Central memory CD8-positive, alpha-beta T cell (primary cell): ENCODE data around the gene ZSWIM1.
"Not testable (repeated sequence)": the region's sequence is repeated elsewhere in the genome, so short reads cannot be mapped to it uniquely, and the experiment has no call there.

ENCODE experiments used
- ATAC-seq: fragments of 150-1000 bp; cut with Tn5 transposase; replicated peaks from 2 replicates; pipeline ENCODE4 v1.10.0; 2022; ENCODE audit warnings: mild to moderate bottlenecking, moderate FRiP score, moderate number of reproducible peaks; ENCODE audit not compliant: poor library complexity, severe bottlenecking; ENCODE audit errors: extremely low read depth
- DNase-seq, 2 donors: peaks; one replicate each; pipeline ENCODE4 v3.0.0; 2021; ENCODE audit warnings: low spot score in 2 of 2
- H3K27ac Mint-ChIP-seq: one replicate; pipeline ENCODE4 v1.8.0; 2022; ENCODE audit warnings: low read depth, mild to moderate bottlenecking, moderate library complexity, mixed read lengths
- H3K27me3 Mint-ChIP-seq: one replicate; pipeline ENCODE4 v1.8.0; 2022; ENCODE audit warnings: mixed read lengths
- H3K36me3 Mint-ChIP-seq: one replicate; pipeline ENCODE4 v1.8.0; 2022; ENCODE audit warnings: mild to moderate bottlenecking, moderate library complexity, mixed read lengths; ENCODE audit not compliant: insufficient read depth
- H3K4me1 Mint-ChIP-seq: one replicate; pipeline ENCODE4 v1.8.0; 2022; ENCODE audit warnings: mixed read lengths
- H3K4me3 Mint-ChIP-seq: one replicate; pipeline ENCODE4 v1.8.0; 2022; ENCODE audit warnings: mild to moderate bottlenecking, moderate library complexity, mixed read lengths
- H3K9me3 Mint-ChIP-seq: one replicate; pipeline ENCODE4 v1.8.0; 2022; ENCODE audit warnings: mixed read lengths

Gene ZSWIM1

DNA sequence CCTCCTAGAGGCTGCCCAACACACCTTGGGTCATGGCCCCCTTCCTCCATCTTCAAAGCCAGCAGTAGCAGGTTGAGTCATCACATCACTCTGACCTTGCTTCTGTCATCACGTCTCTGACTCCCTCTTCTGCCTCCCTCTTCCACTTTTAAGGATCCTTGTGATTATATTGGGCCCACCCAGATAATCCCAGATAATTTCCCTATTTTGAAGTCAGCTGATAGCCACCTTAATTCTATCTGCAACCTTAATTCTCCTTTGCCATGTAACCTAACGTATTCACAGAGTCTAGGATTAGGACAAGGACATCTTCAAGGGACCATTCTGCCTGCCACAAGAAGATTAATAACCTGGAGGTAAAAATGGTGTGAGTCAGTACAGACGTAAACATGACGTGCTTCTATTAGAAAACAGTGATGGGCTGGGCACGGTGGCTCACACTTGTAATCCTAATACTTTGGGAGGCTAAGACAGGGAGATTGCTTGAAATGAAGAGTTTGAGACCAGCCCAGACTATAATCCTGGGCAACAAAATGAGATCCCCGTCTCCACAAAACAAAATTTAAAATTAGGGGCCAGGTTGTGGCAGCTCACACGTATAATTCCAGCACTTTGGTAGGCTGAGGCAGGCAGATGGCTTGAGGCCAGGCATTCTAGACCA is 20.3 kb upstream of the ZSWIM1 start:
- no peak for ATAC-seq
- Mint-ChIP-seq H3K36me3 (peaks cover 12% of the 10 kb centered on the region), H3K9me3 (no peaks in the 10 kb centered on the region), H3K4me1 (peaks cover 32% of the 10 kb centered on the region), H3K27me3 (no peaks in the 10 kb centered on the region), H3K27ac (no peak overlapping the region), H3K4me3 (no peak overlapping the region)
- no peak for DNase-seq

DNA sequence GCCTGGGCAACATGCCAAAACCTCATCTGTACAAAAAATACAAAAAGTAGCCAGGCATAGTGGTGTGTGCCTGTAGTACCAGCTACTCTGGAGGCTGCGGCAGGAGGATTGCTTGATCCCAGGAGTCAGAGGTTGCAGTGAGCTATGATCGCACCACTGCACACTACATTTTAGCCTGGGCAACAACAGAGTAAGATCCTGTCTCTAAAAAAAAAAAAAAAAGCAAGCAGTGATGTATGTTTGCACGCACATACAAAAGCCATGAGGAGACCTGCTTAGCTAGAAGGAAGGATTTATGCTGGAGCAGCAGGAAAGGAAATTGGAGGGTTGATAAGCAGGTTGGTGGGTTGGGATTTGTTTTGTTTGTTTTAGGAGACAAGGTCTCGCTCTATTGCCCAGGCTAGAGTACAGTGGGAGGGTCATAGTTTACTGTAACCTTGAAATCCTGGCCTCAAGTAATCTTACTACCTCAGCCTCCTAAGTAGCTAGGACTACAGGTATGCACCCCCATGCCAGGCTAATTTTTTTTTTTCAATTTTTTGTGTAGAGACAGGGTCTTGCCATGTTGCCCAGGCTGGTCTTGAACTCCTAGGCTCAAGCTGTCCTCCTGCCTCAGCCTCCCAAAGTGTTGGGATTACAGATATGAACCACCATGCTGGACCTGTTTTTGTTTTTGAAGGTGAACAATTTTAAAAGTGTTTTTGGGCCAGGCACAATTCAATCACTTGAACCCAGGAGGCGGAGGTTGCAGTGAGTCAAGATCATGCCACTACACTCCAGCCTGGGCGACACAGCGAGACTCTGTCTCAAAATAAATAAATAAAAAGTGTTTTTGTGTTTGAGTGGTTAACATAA is 19.6 kb upstream of the ZSWIM1 start:
- H3K9me3 Mint-ChIP-seq = no peaks in the 10 kb centered on the region
- ATAC-seq = no peak
- no peaks in the 10 kb centered on the region for H3K27me3 Mint-ChIP-seq

DNA sequence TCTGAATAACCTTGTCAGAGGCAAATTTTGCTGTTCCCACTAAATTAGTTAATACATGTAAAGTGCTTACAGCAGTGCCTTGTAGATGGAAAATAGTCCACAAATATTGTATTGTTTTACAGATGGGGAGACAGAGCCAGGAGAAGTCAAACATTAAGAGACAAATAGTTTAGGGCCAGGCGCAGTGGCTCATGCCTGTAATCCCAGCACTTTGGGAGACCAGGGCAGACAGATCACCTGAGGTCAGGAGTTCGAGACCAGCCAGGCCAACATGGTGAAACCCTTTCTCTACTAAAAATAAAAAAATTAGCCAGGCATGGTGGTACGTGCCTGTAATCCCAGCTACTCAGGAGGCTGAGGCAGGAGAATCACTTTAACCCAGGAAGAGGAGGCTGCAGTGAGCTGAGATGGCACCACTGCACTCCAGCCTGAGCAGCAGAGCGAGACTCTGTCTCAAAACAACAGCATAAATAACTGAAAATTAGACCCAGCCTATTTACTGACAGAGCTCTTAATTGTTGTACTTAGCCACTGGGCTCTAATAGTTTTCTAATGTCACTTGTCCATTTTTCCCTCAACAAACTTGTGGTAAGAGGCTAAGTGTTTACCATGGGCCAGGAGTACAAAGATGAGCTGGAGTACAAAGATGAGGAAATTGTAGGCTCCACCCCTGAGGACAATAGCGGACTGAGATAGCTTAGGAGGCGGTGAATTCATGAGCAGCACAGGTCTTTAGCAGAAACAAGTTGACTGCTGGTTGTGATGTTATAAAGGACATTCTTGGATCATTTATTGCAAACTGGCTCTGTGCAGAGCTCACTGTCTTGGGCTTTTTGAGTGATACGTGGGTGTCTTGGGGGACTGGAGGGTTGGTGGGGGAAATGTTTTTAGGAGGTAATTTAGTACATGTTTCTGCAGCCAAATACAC is 17.2 kb upstream of the ZSWIM1 start:
- H3K27ac Mint-ChIP-seq = no peak overlapping the region
- H3K9me3 Mint-ChIP-seq = no peaks in the 10 kb centered on the region
- no peak for ATAC-seq
- DNase-seq = no peak
- H3K4me3 Mint-ChIP-seq = no peak overlapping the region
- no peaks in the 10 kb centered on the region for H3K27me3 Mint-ChIP-seq
- peaks cover 3% of the 10 kb centered on the region for H3K36me3 Mint-ChIP-seq
- peaks cover 8% of the 10 kb centered on the region for H3K4me1 Mint-ChIP-seq

More for the DNA sequence above, 19.6 kb upstream of the ZSWIM1 start:
- DNase-seq = no peak
- Mint-ChIP-seq H3K36me3 (peaks cover 12% of the 10 kb centered on the region), H3K4me1 (peaks cover 25% of the 10 kb centered on the region), H3K27ac (no peak overlapping the region), H3K4me3 (no peak overlapping the region)

DNA sequence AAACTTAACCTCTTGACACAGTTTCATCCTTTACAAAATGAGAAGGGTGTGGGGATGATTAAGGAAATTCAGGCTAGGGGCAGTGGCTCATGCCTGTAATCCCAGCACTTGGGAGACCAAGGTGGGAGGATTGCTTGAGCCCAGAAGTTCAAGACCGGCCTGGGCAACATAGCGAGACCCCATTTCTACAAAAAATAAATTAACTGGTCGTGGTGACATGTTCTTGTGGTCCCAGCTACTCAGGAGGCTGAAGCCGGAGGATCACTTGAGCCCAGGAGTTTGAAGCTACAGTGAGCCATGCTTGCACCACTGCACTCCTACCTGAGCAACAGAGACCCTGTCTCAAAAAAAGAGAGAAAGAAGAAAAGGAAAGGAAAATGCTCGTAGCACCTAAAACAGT is 14.6 kb upstream of the ZSWIM1 start:
- no peak overlapping the region for H3K27ac Mint-ChIP-seq
- no peaks in the 10 kb centered on the region for H3K9me3 Mint-ChIP-seq
- peaks cover 5% of the 10 kb centered on the region for H3K36me3 Mint-ChIP-seq
- no peaks in the 10 kb centered on the region for H3K27me3 Mint-ChIP-seq
- no peaks in the 10 kb centered on the region for H3K4me1 Mint-ChIP-seq
- no peak for ATAC-seq
- H3K4me3 Mint-ChIP-seq = no peak overlapping the region
- DNase-seq = no peak

DNA sequence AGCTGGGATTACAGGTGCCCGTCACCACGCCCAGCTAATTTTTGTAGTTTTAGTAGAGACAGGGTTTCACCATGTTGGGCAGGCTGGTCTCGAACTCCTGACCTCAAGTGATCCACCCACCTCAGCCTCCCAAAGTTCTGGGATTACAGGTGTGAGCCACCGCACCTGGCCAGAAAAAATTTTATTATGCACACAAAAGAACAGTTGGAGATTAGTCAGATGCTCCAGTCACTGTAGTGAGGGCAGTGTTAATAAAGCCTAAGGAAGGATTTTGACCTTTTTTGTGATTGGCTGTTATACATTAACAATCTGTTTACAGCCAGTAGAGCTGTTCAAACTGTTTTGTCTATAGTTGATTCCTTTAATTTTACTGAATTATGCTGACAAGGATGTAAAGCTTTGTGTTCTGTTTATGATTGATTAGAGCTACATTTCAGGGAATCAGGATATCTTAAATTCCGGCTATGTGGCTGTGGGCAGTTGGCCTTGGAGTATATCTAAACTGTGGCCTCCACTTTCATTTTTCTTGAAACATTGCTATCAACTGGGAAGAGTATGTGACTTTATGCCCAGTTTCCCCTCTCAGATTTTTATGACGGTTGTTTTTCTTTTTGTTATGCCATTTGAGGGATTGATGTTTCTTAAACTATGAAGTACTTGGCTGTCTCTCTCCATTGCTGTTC is 13.8 kb upstream of the ZSWIM1 start:
- Mint-ChIP-seq H3K36me3 (peaks cover 5% of the 10 kb centered on the region), H3K27me3 (no peaks in the 10 kb centered on the region)

DNA sequence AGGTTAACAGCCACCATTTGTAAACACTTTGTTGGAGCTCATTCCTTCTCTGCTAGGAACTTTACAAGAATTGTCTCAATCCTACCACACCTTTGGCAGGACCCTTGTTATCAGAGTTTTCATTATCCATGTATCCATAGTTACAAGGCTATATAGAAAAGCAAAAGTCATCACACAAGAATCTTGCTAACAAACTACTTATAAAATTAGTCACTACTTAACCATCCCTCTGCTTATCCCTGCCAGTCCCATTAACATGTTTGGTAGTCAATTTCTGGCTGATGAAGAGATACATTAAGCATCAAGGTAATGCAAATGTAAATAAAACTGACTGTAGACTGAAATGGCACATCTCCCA is 13.2 kb upstream of the ZSWIM1 start:
- peaks cover 2% of the 10 kb centered on the region for H3K36me3 Mint-ChIP-seq
- H3K27ac Mint-ChIP-seq = no peak overlapping the region
- H3K27me3 Mint-ChIP-seq = no peaks in the 10 kb centered on the region
- H3K9me3 Mint-ChIP-seq = no peaks in the 10 kb centered on the region
- H3K4me1 Mint-ChIP-seq = no peaks in the 10 kb centered on the region
- no peak for ATAC-seq
- no peak overlapping the region for H3K4me3 Mint-ChIP-seq
- DNase-seq = no peak

More for the DNA sequence above, 13.8 kb upstream of the ZSWIM1 start:
- DNase-seq (no peak), ATAC-seq (no peak)
- Mint-ChIP-seq H3K27ac (no peak overlapping the region), H3K9me3 (no peaks in the 10 kb centered on the region), H3K4me1 (no peaks in the 10 kb centered on the region), H3K4me3 (no peak overlapping the region)

DNA sequence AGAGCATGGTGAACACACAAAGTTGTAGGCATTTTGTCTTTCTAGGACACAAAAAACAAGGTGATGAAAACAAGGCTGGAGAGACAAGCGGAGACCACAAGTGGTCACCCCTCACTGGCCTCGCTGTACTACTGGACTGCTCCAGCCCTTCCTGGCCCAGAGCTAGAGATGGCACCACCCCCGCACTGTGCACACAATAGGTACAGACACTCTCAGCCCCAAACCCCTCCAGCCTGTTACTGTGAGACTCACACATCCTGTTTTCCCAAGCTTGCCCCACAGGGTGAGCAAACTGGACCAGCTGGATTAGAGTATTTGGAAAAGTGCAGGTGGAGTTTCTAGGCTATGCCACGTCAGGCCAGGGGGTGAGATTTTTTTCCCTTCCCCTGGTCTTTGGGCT is 8.4 kb upstream of the ZSWIM1 start:
- Mint-ChIP-seq H3K27me3 (no peaks in the 10 kb centered on the region), H3K36me3 (peaks cover 5% of the 10 kb centered on the region), H3K4me3 (no peak overlapping the region), H3K27ac (no peak overlapping the region), H3K4me1 (no peaks in the 10 kb centered on the region), H3K9me3 (no peaks in the 10 kb centered on the region)
- ATAC-seq = no peak
- no peak for DNase-seq

DNA sequence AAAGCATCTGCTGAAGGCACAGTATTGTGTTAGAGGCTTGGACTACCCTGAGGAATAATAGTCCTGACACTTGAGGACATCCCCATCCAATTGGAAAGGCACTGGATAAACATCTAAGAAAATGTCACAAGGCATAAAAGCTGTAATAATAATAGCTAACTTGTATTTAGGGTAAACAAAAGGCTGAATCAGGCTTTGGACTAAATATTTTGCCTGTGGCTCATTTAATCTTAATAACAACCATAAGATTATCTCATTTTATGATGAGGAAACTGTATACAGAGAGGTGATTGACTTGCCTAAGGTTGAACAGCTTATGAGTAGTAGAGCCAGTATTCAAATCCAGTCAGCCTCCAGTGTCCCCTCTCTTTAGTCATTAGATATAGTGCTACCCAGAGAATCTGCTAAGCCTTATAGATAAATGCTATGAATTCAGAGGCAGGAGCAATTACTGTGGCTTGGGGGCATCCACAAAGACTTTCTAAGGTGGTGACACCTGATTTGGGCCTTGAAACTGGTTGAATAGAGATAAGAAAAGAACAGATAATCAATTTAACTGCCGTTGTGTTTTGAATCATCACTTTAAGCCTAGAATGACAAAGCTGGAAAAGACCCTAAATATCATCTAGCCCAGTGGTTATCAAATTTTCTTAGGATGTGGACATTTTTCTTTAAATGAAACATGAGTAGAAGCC is 7.5 kb upstream of the ZSWIM1 start:
- H3K9me3 Mint-ChIP-seq = no peaks in the 10 kb centered on the region
- no peaks in the 10 kb centered on the region for H3K4me1 Mint-ChIP-seq
- no peak overlapping the region for H3K4me3 Mint-ChIP-seq
- no peak overlapping the region for H3K27ac Mint-ChIP-seq
- no peaks in the 10 kb centered on the region for H3K27me3 Mint-ChIP-seq
- no peak for ATAC-seq
- DNase-seq = no peak
- peaks cover 5% of the 10 kb centered on the region for H3K36me3 Mint-ChIP-seq

DNA sequence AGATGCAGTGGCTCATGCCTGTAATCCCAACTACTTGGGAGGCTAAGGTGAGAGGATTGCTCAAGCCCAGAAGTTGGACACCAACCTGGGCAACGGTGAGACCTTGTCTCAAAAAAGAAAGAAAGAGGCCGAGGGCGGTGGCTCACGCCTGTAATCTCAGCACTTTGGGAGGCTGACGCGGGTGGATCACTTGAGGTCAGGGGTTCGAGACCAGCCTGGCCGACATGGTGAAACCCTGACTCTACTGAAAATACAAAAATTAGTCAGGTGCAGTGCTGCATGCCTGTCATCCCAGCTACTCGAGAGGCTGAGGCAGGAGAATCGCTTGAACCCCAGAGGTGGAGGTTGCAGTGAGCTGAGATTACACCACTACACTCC is 6.9 kb upstream of the ZSWIM1 start:
- not testable (repeated sequence) for DNase-seq, H3K4me1 Mint-ChIP-seq, H3K9me3 Mint-ChIP-seq, H3K27me3 Mint-ChIP-seq, H3K36me3 Mint-ChIP-seq, H3K27ac Mint-ChIP-seq, ATAC-seq, H3K4me3 Mint-ChIP-seq

DNA sequence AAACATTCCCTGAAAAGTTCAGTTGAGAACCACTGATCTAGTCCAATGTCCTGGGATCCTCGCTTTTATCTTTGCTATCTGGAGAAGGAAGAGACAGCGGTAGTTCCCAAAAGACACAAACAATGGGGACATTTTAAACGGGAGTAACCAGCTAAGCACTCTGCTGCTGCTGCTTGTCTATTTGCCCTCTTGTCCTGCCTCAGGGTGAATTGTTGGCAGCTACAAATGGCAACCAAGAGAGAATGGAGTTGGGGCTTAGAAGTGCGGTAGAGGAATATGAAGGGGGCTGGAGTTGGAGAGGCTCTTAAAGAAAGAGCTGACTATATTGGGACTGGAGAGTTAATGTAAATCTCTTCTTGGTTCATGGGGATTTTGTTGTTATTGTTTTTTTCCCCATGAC is 6.5 kb upstream of the ZSWIM1 start:
- H3K9me3 Mint-ChIP-seq = no peaks in the 10 kb centered on the region
- H3K27ac Mint-ChIP-seq = no peak overlapping the region
- ATAC-seq (no peak), DNase-seq (no peak)
- H3K4me1 Mint-ChIP-seq = no peaks in the 10 kb centered on the region
- H3K36me3 Mint-ChIP-seq = peaks cover 2% of the 10 kb centered on the region
- H3K4me3 Mint-ChIP-seq = no peak overlapping the region
- no peaks in the 10 kb centered on the region for H3K27me3 Mint-ChIP-seq

DNA sequence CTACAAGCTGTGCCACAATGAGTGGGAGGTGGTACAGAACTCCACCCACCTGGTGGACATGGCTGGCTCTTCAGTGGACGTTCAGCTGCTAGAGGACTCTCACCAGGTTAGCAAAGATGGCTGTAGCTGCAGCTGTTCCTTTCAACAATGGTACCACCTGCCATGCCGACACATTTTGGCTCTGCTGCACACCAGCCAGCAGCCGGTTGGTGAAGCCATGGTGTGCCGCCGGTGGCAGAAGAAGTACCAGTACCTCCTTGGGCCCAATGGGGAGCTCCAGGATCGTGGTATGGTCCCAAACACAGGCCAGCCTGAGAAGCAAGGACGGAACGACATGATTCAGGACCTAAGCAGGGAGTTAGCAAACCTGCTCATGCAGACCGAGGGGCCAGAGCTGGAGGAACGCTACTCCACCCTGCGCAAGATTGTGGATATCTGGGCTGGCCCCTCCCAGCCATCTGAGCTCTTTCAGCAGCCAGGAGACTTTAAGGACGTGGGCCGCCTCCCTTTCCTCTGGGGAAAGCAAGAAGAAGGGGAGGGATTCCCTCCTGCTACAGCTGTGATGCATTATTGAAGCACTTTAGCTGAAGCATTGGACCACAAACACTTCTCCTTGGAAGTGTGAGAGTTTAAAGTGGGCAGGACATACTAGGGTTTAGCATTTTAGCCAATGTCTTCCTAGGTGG is 2.8 kb upstream of the ZSWIM1 start:
- ATAC-seq (no peak), DNase-seq (no peak)
- H3K4me3 Mint-ChIP-seq = no peak overlapping the region
- no peaks in the 10 kb centered on the region for H3K9me3 Mint-ChIP-seq
- H3K36me3 Mint-ChIP-seq = peaks cover 12% of the 10 kb centered on the region
- peaks cover 25% of the 10 kb centered on the region for H3K4me1 Mint-ChIP-seq
- no peak overlapping the region for H3K27ac Mint-ChIP-seq
- no peaks in the 10 kb centered on the region for H3K27me3 Mint-ChIP-seq
